NT2/D1 (cell line): ENCODE results near the gene HOXD8.

Experiments
- DNase-seq: peaks from one replicate; pipeline ENCODE4 v3.0.0-alpha.2; 2011; ENCODE audit warnings: low read depth, low spot score
- H3K27me3 ChIP-seq: 2 replicates; pipeline ENCODE4 v1.6.0; 2011; ENCODE audit warnings: mild to moderate bottlenecking; ENCODE audit not compliant: insufficient read length, insufficient read depth
- H3K36me3 ChIP-seq: 2 replicates; pipeline ENCODE4 v1.6.1; 2011; ENCODE audit warnings: mild to moderate bottlenecking, low read length, mixed read lengths; ENCODE audit not compliant: insufficient read depth, insufficient read length
- H3K4me1 ChIP-seq: 2 replicates; pipeline ENCODE4 v1.5.1; 2011; ENCODE audit not compliant: insufficient read depth, insufficient read length
- H3K4me3 ChIP-seq: 2 replicates; pipeline ENCODE4 v1.5.1; 2011; ENCODE audit warnings: low read depth; ENCODE audit not compliant: insufficient read length
- H3K9ac ChIP-seq: 2 replicates; pipeline ENCODE4 v1.6.0; 2011; ENCODE audit warnings: low read depth; ENCODE audit not compliant: insufficient read length
- H3K9me3 ChIP-seq: 2 replicates; pipeline ENCODE4 v1.5.1; 2011; ENCODE audit warnings: mild to moderate bottlenecking, low read length; ENCODE audit not compliant: insufficient read depth
- SUZ12 ChIP-seq: IDR thresholded peaks from 2 replicates; pipeline ENCODE4 v1.6.1; 2011; ENCODE audit not compliant: insufficient read length, insufficient read depth; ENCODE audit errors: extremely low read depth
- YY1 ChIP-seq: IDR thresholded peaks from 2 replicates; pipeline ENCODE4 v1.6.1; 2011; ENCODE audit not compliant: insufficient read length, insufficient read depth
- ZNF274 ChIP-seq: IDR thresholded peaks from 2 replicates; pipeline ENCODE4 v1.6.1; 2011; ENCODE audit warnings: mild to moderate bottlenecking, low read depth, low read length

HOXD8 gene

DNA sequence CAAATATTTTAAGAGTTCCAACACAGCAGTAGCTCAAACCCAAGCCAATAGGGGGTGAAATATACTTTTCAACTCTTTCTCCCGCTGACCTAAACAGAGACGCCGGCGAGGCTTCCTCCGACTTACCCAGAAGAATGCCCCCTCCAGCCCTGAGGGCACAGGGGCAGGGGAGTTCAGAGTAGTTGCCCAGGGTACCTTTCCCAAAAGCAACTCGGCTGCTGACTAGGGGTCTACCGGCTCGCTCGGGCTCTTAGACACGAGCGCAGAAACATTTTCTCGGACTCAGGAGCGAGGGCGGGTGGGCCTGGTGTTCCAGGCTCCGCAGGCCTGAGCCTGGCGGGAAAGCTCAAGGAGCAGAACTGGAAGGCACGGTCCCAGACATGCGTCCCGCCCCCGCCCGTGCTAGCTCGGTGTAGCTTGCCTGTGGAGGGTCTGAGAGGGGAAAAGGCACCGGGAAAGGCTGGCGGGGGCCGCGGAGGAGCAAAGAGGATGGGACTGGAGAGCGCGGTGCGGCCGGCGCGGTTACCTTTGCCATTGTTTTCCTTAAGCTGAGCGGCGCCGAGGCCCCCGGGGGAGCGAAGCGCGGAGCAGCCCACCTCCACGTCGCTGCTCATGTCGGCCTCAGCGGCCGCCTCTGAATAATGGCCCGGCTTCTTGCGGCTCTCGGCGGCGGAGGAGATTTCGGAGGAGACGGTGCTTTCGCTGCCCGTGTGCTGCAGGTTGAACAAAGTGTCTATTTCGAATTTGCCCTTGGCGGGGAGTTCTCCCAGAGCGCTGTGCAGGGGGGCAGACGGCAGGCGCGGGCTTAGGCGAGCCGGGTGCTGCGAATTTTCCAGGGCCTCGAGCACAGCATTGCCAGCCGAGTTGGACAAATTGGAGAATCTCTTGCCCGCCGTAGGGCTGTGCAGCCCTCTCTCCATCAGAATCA, 46.4 kb upstream of the HOXD8 start:
- Histone ChIP-seq H3K9ac (peak overlapping the region; percentile 2), H3K27me3 (peaks cover 78% of the 10 kb centered on the region), H3K36me3 (no peaks in the 10 kb centered on the region), H3K9me3 (peaks cover 38% of the 10 kb centered on the region), H3K4me3 (no peak overlapping the region), H3K4me1 (no peaks in the 10 kb centered on the region)
- DNase-seq, result no peak
- TF ChIP-seq YY1 (no peak), SUZ12 (peak; percentile 34), ZNF274 (no peak)

GRCh38 chr2:176083796-176084261, 45.7 kb upstream of the HOXD8 start, which contains the start of gene EVX2:
TSS of gene EVX2 (minus strand) at chr2:176083962. CDS start at chr2:176083776, 186 bp downstream.
- H3K9ac ChIP-seq, result peak within 1 kb of the TSS; percentile 2
- TF ChIP-seq SUZ12, result no peak
- TF ChIP-seq ZNF274, result no peak
- no peak for TF ChIP-seq YY1
- no peaks in the 10 kb centered on the region for H3K36me3 ChIP-seq
- peaks cover 86% of the 10 kb centered on the region for H3K27me3 ChIP-seq
- H3K4me3 ChIP-seq, result no peak within 1 kb of the TSS
- peaks cover 3% of the 10 kb centered on the region for H3K4me1 ChIP-seq
- DNase-seq, result no peak
- H3K9me3 ChIP-seq, result peaks cover 31% of the 10 kb centered on the region

- H3K9ac ChIP-seq, result peak overlapping the region; percentile 44
- H3K9me3 ChIP-seq, result peaks cover 22% of the 10 kb centered on the region
- no peak for DNase-seq
- peak overlapping the region; percentile 63 for H3K4me3 ChIP-seq
- peaks cover 94% of the 10 kb centered on the region for H3K27me3 ChIP-seq
- TF ChIP-seq SUZ12 (peak; percentile 5), YY1 (no peak)
- H3K4me1 ChIP-seq, result peaks cover 3% of the 10 kb centered on the region
- H3K36me3 ChIP-seq, result no peaks in the 10 kb centered on the region
Measured at GRCh38 chr2:176084611-176085119, 44.8 kb upstream of the HOXD8 start.

DNA sequence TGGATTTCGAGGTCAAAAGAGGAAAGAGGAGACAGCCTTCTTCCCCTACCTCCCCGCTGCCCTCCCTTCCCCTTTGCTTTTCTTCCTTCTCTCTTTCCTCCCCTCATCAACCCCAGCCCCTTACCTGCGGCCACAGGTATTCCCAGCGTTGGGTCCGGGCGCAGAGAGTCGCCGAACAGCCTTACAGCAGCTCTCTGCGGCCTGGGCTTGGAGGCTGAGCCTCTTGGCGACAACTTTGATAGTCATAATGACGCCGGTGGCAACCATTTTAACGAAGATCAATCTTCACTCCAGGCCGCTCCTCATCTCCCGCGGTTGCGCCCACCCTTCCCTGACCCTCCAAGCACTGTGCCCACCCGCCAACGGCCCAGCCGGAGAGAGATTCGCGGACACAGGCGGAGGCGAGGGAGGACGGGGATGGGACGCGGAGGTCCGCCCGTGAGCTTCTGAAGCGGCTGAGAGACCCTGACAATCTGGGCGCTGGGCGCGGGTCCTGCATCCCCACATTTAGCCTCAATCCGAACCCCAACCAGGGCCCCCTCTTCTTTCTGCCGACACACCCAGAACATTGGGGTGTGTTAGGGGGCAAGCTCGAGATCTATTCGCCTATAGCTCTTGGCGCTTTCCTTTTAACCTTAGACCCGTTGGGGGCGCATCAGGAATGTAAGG, 44.3 kb upstream of the HOXD8 start:
- TF ChIP-seq YY1, result no peak
- TF ChIP-seq SUZ12, result peak; percentile 36
- Histone ChIP-seq H3K27me3 (peaks cover 100% of the 10 kb centered on the region), H3K36me3 (no peaks in the 10 kb centered on the region), H3K4me3 (peak overlapping the region; percentile 63), H3K4me1 (peaks cover 3% of the 10 kb centered on the region), H3K9ac (peak overlapping the region; percentile 44), H3K9me3 (peaks cover 21% of the 10 kb centered on the region)
- no peak for DNase-seq

DNA sequence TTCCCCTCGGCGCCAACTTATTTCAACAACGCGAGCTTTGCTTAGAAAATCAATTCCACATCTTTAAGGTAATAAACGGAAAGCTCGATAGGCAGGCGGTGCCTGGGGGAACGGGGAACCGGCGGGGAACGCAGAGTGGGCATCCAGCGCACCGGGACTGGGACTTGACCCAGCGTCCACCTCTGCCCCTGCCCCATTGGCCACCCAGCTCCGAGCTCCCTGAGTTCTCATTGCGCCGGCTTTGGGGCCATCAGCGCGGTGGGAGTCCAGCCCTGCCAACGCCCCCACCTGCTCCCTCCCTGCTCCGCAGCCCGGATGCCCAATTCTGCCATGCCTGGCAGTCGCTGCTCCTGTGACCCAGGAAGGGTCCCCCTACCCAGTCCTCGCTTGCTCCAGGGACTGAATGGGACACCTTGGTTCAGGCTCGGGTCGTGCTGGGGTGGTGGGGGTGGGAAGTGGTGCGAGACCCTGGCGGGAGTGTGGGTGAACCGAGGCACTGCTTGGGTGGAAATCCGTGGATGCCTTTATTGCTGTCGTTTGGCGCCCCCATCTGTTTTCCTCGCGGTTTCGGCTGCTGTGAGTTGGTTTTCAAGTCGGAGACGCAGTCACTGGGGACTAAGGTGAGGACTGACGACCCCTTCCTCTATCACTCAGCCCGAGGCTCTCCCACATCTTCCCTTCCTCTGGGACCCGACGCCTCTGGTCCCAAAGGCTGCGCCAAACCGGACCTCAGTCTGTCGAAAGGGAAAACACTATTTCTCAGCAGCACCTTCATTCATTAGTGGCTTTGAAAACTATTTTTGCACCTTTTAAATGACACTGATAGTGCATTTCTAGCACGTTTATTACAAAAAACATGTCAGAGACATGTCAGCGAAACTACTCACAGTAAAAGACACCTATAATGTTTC, 43.4 kb upstream of the HOXD8 start:
- Histone ChIP-seq H3K4me1 (peaks cover 3% of the 10 kb centered on the region), H3K9ac (peak overlapping the region; percentile 36), H3K4me3 (peak overlapping the region; percentile 63), H3K27me3 (peaks cover 100% of the 10 kb centered on the region), H3K36me3 (no peaks in the 10 kb centered on the region), H3K9me3 (peaks cover 15% of the 10 kb centered on the region)
- TF ChIP-seq YY1 (no peak), SUZ12 (peak; percentile 10)
- no peak for DNase-seq

DNA sequence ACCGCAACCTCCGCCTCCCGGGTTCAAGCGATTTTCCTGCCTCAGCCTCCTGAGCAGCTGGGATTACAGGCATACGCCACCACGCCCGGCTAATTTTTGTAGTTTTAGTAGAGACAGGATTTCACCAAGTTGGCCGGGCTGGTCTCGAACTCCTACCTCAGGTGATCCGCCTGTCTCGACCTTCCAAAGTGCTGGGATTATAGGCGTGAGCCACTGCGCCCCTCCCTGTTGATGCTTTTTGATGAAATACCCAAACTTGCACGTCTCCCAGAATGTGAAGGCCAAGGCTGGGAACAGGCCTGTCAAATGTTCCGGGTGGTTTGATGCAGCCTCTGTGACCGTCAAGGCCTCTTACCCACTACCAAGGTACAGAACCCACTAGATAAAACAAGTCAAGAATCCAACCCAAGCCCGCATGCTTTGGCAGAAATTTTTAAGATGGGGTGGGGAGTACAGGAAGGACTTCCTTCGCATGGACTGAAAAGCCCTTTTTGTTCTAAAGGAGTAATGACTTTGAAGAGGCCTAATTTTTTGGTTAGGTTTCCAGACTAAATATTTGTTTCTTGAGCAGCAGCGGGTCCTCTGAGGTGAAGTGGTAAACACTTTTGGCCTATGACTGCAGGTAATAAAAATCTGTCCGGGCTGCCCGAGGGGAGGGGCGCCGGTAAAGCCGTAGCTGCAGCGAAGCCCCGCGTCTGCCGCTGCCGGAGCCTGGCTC, 42.0 kb upstream of the HOXD8 start:
- Histone ChIP-seq H3K4me3 (peak overlapping the region; percentile 76), H3K9me3 (peaks cover 11% of the 10 kb centered on the region; the same call in 1 of the 2 replicates), H3K4me1 (peaks cover 3% of the 10 kb centered on the region), H3K27me3 (peaks cover 97% of the 10 kb centered on the region), H3K36me3 (no peaks in the 10 kb centered on the region), H3K9ac (peak overlapping the region; percentile 88)
- TF ChIP-seq SUZ12 (no peak), YY1 (no peak), ZNF274 (no peak)
- DNase-seq, result no peak
